Kidney capillary endothelial cell (primary cell): ENCODE results near the gene EEF2.
"Not testable (repeated sequence)": the region's sequence is repeated elsewhere in the genome, so short reads cannot be mapped to it uniquely, and the experiment has no call there.

Source experiments
- DNase-seq: peaks from one replicate; pipeline ENCODE4 v3.0.0-alpha.2; 2018; ENCODE audit warnings: low spot score

Gene EEF2

GRCh38 chr19:4014541-4015491, 29.6 kb upstream of the EEF2 start:
- DNase-seq: peak; percentile 72

GRCh38 chr19:4013886-4014540, 28.8 kb upstream of the EEF2 start:
- no peak for DNase-seq

- DNase-seq: no peak
Measured at GRCh38 chr19:4012975-4013634, 27.8 kb upstream of the EEF2 start.

GRCh38 chr19:4012092-4012974, 27.1 kb upstream of the EEF2 start:
- DNase-seq: no peak

- DNase-seq: not testable (repeated sequence)
Measured at GRCh38 chr19:4011430-4011829, 26.2 kb upstream of the EEF2 start.

GRCh38 chr19:4010808-4011110, 25.5 kb upstream of the EEF2 start:
- DNase-seq: no peak

- no peak for DNase-seq
Measured at GRCh38 chr19:4009990-4010807, 24.9 kb upstream of the EEF2 start.

- DNase-seq: no peak
Measured at GRCh38 chr19:4007836-4008539, 22.7 kb upstream of the EEF2 start.

GRCh38 chr19:4007021-4007835, 22.0 kb upstream of the EEF2 start, which contains the start of gene PIAS4:
TSS of gene PIAS4 (plus strand) at chr19:4007736. CDS start at chr19:4007761, 25 bp downstream.
- peak; percentile 95 for DNase-seq

- not testable (repeated sequence) for DNase-seq
Measured at GRCh38 chr19:4005436-4005835, 20.2 kb upstream of the EEF2 start.

- DNase-seq: not testable (repeated sequence)
Measured at GRCh38 chr19:4000798-4001197, 15.5 kb upstream of the EEF2 start.

GRCh38 chr19:3998667-3999412, 13.6 kb upstream of the EEF2 start:
- not testable (repeated sequence) for DNase-seq

- no peak for DNase-seq
Measured at GRCh38 chr19:3995607-3996006, 10.3 kb upstream of the EEF2 start.

- no peak for DNase-seq
Measured at GRCh38 chr19:3990815-3991117, 5.5 kb upstream of the EEF2 start.

- DNase-seq: peak; percentile 91
Measured at GRCh38 chr19:3987619-3988371, 2.5 kb upstream of the EEF2 start.

GRCh38 chr19:3986260-3987041, 1.2 kb upstream of the EEF2 start:
- DNase-seq: peak; percentile 71

GRCh38 chr19:3985643-3986259, 488 bp upstream of the EEF2 start:
- DNase-seq: no peak
